Measurements from ENCODE around the gene DEDD.

The DEDD gene

GRCh38 chr1:161132410-161133219 is at the start of gene DEDD:
DEDD (minus strand) TSS chr1:161132667; CDS start chr1:161124462, 8,205 bp downstream.
- peak; percentile 96 for DNase-seq (ENCODE audit: low spot score)
- peak; percentile 12 for TF ChIP-seq CTCF (IDR thresholded peaks at IDR 0.05; ENCODE audit: extremely low read depth, insufficient read depth, missing control alignments)
- in situ Hi-C loops (cut with MboI; ENCODE audit: low pct_unique_long_range_greater_than_20kb, low sequenced_read_pairs, unreplicated experiment) = no loop called here

- no peak for TF ChIP-seq CTCF (IDR thresholded peaks at IDR 0.05; ENCODE audit: extremely low read depth, insufficient read depth, missing control alignments)
- in situ Hi-C loops (cut with MboI; ENCODE audit: low pct_unique_long_range_greater_than_20kb, low sequenced_read_pairs, unreplicated experiment) = loop anchor here (25.0 kb wide), 1 partner anchor 530 kb away; the partner anchor contains the start of genes FCRLA and FCRLB
- DNase-seq (ENCODE audit: low spot score) = no peak
Measured at GRCh38 chr1:161182214-161182613, 49.7 kb upstream of the DEDD start.

GRCh38 chr1:161180639-161181038 is 48.2 kb upstream of the DEDD start:
- TF ChIP-seq CTCF (IDR thresholded peaks at IDR 0.05; ENCODE audit: extremely low read depth, insufficient read depth, missing control alignments) = peak; percentile 37
- DNase-seq (ENCODE audit: low spot score) = no peak
- in situ Hi-C loops (cut with MboI; ENCODE audit: low pct_unique_long_range_greater_than_20kb, low sequenced_read_pairs, unreplicated experiment) = loop anchor here (25.0 kb wide), 1 partner anchor 532 kb away; the partner anchor contains the start of genes FCRLA and FCRLB

GRCh38 chr1:161179698-161180097 is 47.2 kb upstream of the DEDD start:
- in situ Hi-C loops (cut with MboI; ENCODE audit: low pct_unique_long_range_greater_than_20kb, low sequenced_read_pairs, unreplicated experiment) = loop anchor here (25.0 kb wide), 1 partner anchor 533 kb away; the partner anchor contains the start of genes FCRLA and FCRLB
- no peak for DNase-seq (ENCODE audit: low spot score)
- TF ChIP-seq CTCF (IDR thresholded peaks at IDR 0.05; ENCODE audit: extremely low read depth, insufficient read depth, missing control alignments) = no peak

GRCh38 chr1:161177936-161178244 is 45.4 kb upstream of the DEDD start:
- DNase-seq (ENCODE audit: low spot score) = no peak
- no peak for TF ChIP-seq CTCF (IDR thresholded peaks at IDR 0.05; ENCODE audit: extremely low read depth, insufficient read depth, missing control alignments)
- in situ Hi-C loops (cut with MboI; ENCODE audit: low pct_unique_long_range_greater_than_20kb, low sequenced_read_pairs, unreplicated experiment) = loop anchor here (25.0 kb wide), 1 partner anchor 534 kb away; the partner anchor contains the start of genes FCRLA and FCRLB

GRCh38 chr1:161177112-161177935 is 44.9 kb upstream of the DEDD start, which contains the start of gene B4GALT3:
B4GALT3 (minus strand) TSS chr1:161177507; CDS start chr1:161176060, 1,447 bp downstream.
- DNase-seq (ENCODE audit: low spot score) = peak; percentile 95
- no peak for TF ChIP-seq CTCF (IDR thresholded peaks at IDR 0.05; ENCODE audit: extremely low read depth, insufficient read depth, missing control alignments)
- in situ Hi-C loops (cut with MboI; ENCODE audit: low pct_unique_long_range_greater_than_20kb, low sequenced_read_pairs, unreplicated experiment) = loop anchor here (25.0 kb wide), 1 partner anchor 535 kb away; the partner anchor contains the start of genes FCRLA and FCRLB
